RWPE2 (cell line): ENCODE results near the gene DPEP1.

Experiments
- ATAC-seq: fragments of 200-7000 bp; cut with Tn5 transposase; 3 replicates; pipeline ENCODE4 v1.9.1; 2021; ENCODE audit warnings: low read depth
- DNase-seq: peaks from one replicate; pipeline ENCODE4 v3.0.0-alpha.2; 2020; ENCODE audit warnings: low spot score
- H3K27ac ChIP-seq: fragments of 450-650 bp; 2 replicates; pipeline ENCODE4 v1.5.1; 2017; ENCODE audit warnings: mild to moderate bottlenecking; ENCODE audit not compliant: poor library complexity, severe bottlenecking
- H3K27me3 ChIP-seq: fragments of 250-450 bp; sonication (Bioruptor Pico); 2 replicates; pipeline ENCODE4 v1.5.1; 2021; ENCODE audit warnings: mild to moderate bottlenecking, moderate library complexity; ENCODE audit not compliant: insufficient read depth, poor library complexity, severe bottlenecking
- H3K36me3 ChIP-seq: fragments of 250-450 bp; sonication (Bioruptor Pico); 2 replicates; pipeline ENCODE4 v1.5.1; 2020; ENCODE audit warnings: low read depth, mild to moderate bottlenecking, moderate library complexity
- H3K4me1 ChIP-seq: fragments of 250-450 bp; sonication (Bioruptor Pico); 2 replicates; pipeline ENCODE4 v1.5.1; 2021; ENCODE audit warnings: mild to moderate bottlenecking, moderate library complexity; ENCODE audit not compliant: insufficient read depth, poor library complexity, severe bottlenecking
- H3K4me3 ChIP-seq: fragments of 250-450 bp; sonication (Bioruptor Pico); 2 replicates; pipeline ENCODE4 v1.5.1; 2021; ENCODE audit warnings: mild to moderate bottlenecking, moderate library complexity; ENCODE audit not compliant: severe bottlenecking
- H3K9me3 ChIP-seq: fragments of 250-450 bp; sonication (Bioruptor Pico); 2 replicates; pipeline ENCODE4 v1.5.1; 2021; ENCODE audit warnings: mild to moderate bottlenecking, moderate library complexity; ENCODE audit not compliant: severe bottlenecking
- CTCF ChIP-seq: fragments of 450-650 bp; IDR thresholded peaks from one replicate; pipeline ENCODE4 v1.5.1; 2017; ENCODE audit warnings: mild to moderate bottlenecking, moderate library complexity; ENCODE audit not compliant: poor library complexity, severe bottlenecking

The DPEP1 gene

GRCh38 chr16:89600427-89600826, 13.0 kb upstream of the DPEP1 start:
- Histone ChIP-seq H3K27me3 (no peaks in the 10 kb centered on the region), H3K36me3 (no peaks in the 10 kb centered on the region; the same call in 1 of the 2 replicates), H3K27ac (no peak overlapping the region), H3K9me3 (no peaks in the 10 kb centered on the region), H3K4me3 (no peak overlapping the region), H3K4me1 (peaks cover 17% of the 10 kb centered on the region)
- ATAC-seq (no peak), DNase-seq (peak; percentile 58)
- no peak for TF ChIP-seq CTCF

GRCh38 chr16:89600956-89601355, 12.5 kb upstream of the DPEP1 start:
- Histone ChIP-seq H3K27me3 (no peaks in the 10 kb centered on the region), H3K9me3 (no peaks in the 10 kb centered on the region), H3K4me3 (no peak overlapping the region), H3K27ac (no peak overlapping the region), H3K36me3 (no peaks in the 10 kb centered on the region; the same call in 1 of the 2 replicates), H3K4me1 (peaks cover 17% of the 10 kb centered on the region)
- peak; percentile 37 for DNase-seq
- TF ChIP-seq CTCF: no peak
- no peak for ATAC-seq

- Histone ChIP-seq H3K27ac (peak overlapping the region; percentile 66), H3K4me3 (no peak overlapping the region), H3K36me3 (no peaks in the 10 kb centered on the region), H3K27me3 (no peaks in the 10 kb centered on the region), H3K9me3 (no peaks in the 10 kb centered on the region), H3K4me1 (peaks cover 17% of the 10 kb centered on the region)
- DNase-seq (peak; percentile 63), ATAC-seq (no peak)
- no peak for TF ChIP-seq CTCF
These were observed 11.6 kb upstream of the DPEP1 start for GRCh38 chr16:89601906-89602272.

- Histone ChIP-seq H3K4me1 (peaks cover 17% of the 10 kb centered on the region), H3K27ac (peak overlapping the region; percentile 66), H3K4me3 (no peak overlapping the region), H3K27me3 (no peaks in the 10 kb centered on the region), H3K9me3 (no peaks in the 10 kb centered on the region), H3K36me3 (no peaks in the 10 kb centered on the region)
- DNase-seq (peak; percentile 91), ATAC-seq (peak; percentile 94)
- TF ChIP-seq CTCF: no peak
These were observed 11.0 kb upstream of the DPEP1 start for GRCh38 chr16:89602273-89602951.

- peak; percentile 1; the same call in 1 of the 3 replicates for ATAC-seq
- Histone ChIP-seq H3K27ac (peak overlapping the region; percentile 66), H3K4me3 (no peak overlapping the region), H3K9me3 (no peaks in the 10 kb centered on the region), H3K36me3 (no peaks in the 10 kb centered on the region), H3K27me3 (no peaks in the 10 kb centered on the region), H3K4me1 (peaks cover 17% of the 10 kb centered on the region)
- no peak for TF ChIP-seq CTCF
- DNase-seq: peak; percentile 25
These were observed 10.4 kb upstream of the DPEP1 start for GRCh38 chr16:89602952-89603590.
